ENCODE results near the gene MAX.

DNA sequence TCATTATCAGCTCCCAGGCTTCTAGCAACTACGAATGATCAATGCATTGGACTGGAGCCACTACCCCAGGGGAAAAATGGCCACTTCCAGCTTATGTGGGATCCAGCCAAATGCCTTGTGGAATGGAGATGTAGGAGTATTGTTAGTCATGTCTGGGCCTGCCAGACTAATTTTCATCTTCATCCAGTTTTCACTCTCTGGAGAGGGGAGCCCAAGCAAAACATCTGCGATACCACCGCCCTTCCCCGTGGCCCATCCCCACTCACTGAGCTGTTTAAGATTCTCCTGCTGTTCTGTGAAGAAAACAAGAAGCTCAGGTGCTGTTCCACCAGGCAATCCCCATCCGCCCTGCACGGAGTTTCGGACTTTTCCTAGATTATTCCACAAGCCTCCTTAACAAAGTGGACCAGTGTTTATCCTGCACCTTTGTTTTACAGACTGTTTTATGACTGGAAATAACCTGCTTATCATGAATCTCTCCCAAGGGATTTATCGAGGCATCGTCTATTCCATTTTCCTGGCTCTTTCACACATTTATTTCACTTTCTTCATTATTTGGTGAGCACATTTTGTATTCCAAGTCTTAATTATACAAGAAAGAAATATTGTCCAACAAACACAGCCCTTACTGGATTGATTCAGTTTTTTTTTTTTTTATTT is 35.5 kb upstream of the MAX start:
- TF ChIP-seq POLR2A (IDR thresholded peaks at IDR 0.05; ENCODE audit: extremely low read depth, insufficient read length) (no peak), CTCF (IDR thresholded peaks at IDR 0.05; ENCODE audit: low read depth, low read length) (no peak), MYC (IDR thresholded peaks at IDR 0.05; ENCODE audit: low read depth, low read length) (no peak)

All from NB4 (cell line).